ENCODE measurements around the gene TP53TG5.

DNA sequence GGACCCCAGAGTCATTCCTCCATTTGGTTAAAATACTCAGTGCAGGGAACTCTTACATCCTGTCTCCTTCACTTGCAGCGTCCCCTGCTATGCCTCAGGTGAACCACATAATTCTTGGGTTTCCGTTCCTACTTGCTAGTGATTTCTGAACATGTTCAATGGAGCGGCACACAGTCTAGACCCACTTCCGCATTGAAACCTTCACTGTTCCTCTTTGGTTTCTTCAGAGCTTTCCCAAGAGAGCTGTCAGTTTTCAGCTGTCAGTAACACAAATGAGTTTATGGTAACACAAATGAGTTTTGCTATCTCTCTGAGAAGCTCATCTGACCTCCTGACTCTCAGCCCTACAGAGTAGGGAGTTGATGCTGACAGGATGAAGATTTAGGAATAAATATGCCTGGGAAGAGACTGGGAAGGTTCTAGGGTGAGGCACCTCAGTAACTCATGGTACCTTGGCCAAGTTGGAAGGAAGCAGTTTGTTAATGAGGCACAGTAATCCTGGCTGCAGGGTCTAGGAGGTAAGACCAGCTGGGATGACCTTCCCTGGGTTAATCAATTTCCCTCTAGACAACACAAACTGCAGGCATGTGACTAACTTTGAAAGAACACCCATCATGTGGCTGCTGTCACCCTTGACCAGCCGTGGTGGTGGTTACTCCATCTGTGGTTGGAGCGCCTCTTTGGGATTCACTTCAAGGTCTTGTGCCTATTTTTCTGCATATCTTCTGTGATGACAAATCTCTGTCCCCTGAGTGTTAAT lies 9.7 kb downstream of the TP53TG5 start:
- TF ChIP-seq CTCF (IDR thresholded peaks at IDR 0.05; ENCODE audit: low read depth, low read length, poor library complexity, severe bottlenecking) = no peak
- TF ChIP-seq EZH2phosphoT487 (IDR thresholded peaks at IDR 0.05; ENCODE audit: borderline replicate concordance, low read length) = no peak

All from DOHH2 (cell line).